ENCODE data around the gene RNF114.
"Not testable (repeated sequence)": the region's sequence is repeated elsewhere in the genome, so short reads cannot be mapped to it uniquely, and the experiment has no call there.

Gene RNF114, protein sequence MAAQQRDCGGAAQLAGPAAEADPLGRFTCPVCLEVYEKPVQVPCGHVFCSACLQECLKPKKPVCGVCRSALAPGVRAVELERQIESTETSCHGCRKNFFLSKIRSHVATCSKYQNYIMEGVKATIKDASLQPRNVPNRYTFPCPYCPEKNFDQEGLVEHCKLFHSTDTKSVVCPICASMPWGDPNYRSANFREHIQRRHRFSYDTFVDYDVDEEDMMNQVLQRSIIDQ

DNA sequence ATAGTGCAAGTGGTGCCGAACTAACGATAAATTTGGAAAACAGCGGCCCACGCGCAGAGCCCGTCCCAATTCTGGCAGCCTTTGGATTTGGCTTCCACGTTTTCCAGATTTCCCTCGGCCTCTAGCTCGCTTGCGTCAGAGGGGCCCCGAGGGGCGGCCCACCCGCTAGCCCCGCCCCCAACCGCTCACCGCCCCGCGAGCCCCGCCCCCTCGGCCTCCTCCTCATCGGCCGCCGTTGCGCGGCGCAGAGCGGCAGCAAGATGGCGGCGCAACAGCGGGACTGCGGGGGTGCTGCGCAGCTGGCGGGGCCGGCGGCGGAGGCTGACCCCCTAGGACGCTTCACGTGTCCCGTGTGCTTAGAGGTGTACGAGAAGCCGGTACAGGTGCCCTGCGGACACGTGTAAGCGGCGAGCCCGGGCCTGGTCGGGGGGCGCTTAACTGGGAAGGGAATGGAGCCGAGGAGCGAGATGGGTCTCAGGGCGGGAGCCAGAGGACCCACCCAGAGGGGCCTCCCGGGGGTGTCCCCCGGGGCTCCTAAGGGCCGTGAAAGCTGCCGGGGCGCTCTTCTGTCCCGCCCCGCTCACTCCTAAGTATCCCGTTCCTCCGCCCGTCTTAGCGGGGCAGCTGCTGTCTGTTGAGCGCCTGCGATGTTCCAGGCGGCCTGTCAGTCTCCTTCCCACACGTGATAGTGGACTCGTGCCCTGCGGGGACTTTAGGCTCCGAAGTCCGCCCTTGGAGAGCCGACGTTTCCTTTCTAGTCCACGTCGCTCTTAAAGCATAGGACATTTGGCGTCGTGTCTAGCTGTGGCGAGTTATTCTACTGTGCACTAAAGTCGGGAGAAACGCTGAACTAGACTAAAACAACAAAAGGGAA lies at the start of gene RNF114:
Gene RNF114 (plus strand): TSS at position 245 of the 874 bp plus-strand sequence. CDS start 16 bp downstream, at position 261.
- DNase-seq: peak; percentile 64

DNA sequence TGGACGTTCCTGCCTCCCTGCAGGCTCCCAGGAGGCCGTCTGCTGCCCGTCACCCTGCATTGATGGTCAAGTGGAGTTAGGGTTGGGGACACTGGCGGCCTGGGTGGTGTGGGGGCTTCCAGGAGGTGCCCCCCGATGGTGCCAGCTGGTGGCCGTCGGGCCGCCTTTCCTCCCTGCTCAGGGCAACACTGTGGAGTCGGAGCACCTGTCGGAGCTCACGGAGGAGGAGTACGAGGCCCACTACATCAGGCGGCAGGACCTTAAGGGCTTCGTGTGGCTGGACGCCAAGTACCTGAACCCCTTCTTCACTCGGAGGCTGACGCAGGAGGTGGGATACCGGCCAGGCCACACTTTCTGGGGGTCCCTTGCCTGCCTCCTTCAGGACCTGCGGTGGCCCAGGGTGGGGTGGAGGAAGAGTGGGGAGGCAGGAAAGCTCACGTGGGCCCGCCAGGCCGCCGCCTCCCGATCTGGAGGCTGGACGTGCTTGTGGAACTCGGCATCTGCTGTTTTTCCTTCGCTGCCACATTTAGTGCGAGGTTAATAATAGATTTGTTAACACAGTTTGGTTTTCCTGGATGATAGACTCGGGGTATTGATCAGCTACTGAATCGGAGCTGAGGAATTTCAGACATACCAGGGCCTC lies 49.5 kb upstream of the RNF114 start:
- DNase-seq: no peak

- no peak for DNase-seq
Observed at GRCh38 chr20:49887251-49888211, 48.7 kb upstream of the RNF114 start.

DNA sequence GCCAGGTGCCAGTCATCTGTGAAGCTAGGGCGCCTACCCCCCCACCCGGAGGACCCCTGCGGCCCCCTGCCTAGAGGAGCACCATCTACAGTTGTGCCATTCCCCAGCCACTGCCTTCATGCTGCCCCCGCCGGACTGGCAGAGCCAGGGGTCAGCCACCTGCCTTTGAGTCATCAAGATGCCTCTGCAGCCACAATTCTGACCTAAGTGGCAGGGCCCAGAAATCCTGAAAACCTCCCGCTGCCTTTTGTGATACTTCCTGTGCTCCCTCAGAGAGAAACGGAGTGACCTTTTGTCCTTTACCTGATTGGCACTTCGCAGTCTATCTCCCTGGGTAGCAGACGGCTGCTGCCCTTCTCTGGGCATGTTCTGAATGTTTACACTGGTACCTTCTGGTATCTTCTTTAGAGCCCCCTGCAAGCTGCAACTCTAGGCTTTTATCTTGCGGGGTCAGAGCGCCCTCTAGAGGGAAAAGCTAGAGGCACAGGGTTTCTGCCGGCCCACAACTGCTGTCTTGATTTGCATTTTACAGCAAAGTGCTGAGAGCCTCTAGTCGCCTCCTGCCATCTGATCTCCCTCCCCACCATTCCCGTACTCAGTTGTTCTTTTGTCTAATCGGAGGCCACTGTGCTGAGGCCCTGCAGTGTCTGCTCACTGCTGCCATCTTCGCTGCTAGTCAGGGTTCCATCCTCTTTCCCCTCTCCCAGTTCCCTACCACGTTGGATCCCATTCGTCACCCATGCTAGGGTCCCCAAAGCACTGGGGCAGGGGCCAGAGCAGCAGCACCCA lies 47.8 kb upstream of the RNF114 start:
- DNase-seq: peak; percentile 24

- DNase-seq: no peak
Observed at GRCh38 chr20:49889001-49889934, 46.9 kb upstream of the RNF114 start.

DNA sequence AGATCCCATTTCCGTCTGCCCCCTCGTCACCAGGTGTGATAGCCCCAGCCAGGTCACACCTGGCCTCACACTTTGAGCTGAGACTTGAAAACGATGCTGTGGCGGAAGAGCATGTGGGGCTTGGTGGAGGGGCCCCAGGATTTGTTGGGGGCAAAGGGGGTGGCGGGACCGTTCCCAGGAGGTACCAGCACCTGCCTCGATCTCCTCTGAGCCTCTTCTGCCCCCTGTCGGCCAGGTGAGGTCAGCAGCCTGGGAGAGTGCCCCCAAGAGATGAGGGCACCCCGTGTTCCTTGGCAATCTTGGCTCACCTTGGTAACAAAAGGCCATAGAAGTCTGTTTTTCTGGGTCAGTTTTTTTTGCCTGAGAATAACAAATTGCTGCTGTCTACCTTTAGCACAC lies 46.3 kb upstream of the RNF114 start:
- no peak for DNase-seq

DNA sequence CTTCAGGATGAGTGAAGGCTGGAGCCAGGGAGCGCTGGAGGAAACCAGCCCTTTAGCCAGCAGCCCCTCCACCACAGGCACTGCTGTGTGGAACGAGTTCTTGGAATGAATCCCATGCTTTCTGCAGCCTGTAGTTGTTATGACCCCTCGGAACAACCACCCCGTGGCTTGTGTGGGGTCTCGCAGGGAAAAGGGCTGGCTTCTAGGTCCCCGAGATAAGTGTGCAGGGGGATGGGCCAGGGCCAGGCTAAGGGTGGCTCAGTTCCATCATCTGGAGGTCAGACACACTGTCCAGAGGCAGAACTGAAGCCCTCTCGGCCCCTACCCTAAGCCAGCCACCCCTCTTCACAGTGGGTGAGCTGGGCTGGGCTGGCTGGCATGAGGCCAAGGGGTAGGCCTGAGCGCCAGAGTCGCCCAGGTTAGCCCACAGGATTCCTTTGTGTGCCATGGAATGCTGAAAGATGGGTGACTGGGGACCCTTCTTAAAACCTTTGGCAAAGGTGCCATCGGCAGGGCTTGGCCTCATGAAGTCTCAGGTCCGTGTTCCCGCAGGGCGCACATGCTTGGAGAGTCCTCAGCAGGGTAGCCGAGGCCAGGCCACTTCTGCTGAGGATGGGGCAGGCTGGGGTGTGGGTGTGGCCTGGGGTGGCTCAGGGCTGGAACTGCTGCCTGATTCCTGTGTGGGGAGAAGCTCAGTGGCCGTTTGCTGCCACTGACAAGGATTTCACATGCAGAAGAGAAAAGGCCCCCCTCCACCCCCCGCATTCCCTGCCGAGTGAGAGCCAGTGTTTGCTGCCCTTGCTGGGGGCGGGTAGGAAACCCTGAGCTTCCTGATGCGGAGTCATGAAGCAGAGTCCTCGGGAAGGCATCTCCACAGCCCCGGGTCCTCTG lies 45.5 kb upstream of the RNF114 start:
- DNase-seq: no peak

- no peak for DNase-seq
Observed at GRCh38 chr20:49891476-49892110, 44.6 kb upstream of the RNF114 start.

GRCh38 chr20:49892260-49892659 lies 43.9 kb upstream of the RNF114 start:
- DNase-seq: no peak

GRCh38 chr20:49892817-49893216 lies 43.4 kb upstream of the RNF114 start:
- no peak for DNase-seq

GRCh38 chr20:49893242-49894072 lies 42.7 kb upstream of the RNF114 start:
- DNase-seq: no peak

DNA sequence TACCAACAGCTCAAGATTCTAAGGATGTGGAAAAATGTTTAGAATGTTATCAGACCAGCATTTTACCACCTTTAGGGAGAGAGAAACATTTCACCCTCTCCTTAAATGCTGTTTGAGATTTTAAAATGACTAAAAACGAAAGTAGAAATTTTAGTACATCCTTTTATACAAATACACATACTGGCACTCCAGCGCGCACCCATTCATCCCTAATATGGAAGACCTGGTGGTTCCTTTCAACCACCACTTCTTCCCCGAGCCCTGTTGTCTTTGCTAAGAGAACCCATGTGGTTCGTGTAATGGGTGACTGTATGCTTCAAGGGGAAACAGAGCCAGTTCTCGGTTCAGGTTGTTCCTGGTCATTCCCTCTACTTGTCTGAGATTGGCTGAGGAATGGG lies 42.1 kb upstream of the RNF114 start:
- DNase-seq: no peak

GRCh38 chr20:49895474-49896093 lies 40.6 kb upstream of the RNF114 start:
- DNase-seq: not testable (repeated sequence)

- DNase-seq: no peak
Observed at GRCh38 chr20:49896204-49896603, 40.0 kb upstream of the RNF114 start.

DNA sequence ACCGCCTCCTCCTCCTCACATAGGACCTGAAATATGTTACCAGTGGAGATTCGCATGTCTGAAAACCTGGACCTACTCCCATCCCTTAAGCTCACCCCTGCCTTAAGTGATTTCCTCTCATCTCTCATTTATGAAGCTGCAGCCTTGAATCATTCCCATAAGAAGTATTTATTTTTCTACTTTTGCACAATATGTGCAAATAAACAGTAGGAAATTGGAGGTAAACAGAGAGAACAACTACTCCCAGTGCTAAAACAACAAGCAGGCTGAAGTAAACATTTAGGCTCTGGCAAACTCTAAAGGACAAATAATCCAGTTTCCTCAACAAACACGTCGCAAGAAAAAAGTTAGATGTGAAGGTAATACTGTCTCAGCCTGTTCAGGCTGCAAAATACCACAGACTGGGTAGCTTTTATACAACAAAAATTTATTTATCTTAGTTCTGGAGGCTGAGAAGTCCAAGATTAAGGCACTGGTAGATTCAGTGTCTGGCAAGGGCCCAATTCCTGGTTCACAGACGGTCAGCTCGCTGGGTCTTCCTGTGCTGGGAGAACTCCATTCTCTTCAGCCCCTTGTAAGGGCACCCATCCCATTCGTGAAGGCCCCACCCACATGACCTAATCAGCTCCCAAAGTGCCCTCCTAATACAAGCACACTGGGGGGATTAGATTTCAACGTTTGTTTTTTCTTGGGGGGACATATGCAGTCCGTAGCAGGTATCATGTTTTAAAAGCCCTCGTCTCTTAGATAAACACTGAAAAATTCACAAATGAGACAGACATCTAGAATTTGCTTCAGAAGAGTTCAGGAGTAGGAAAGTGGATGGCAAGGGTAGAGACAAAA lies 36.4 kb upstream of the RNF114 start:
- DNase-seq: no peak

DNA sequence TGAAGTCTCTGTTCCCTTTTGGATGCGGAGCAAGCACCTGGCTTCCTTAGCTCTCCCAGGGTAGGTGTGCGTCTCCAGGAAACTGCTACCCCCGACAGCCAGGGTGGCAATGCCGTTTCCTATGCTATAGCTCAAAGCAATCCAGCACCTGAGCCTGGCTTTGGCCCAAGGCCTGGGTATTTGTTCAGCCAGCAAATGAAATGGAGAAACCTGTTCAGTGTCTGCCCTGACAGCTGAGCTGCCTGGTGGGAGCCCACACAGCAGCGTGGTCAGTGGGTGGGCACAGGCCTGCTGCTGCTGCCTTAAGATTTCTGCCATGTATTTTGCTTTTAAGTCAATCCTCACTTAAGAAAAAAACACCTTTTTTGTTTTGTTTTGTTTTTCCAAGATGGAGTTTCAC lies 34.6 kb upstream of the RNF114 start:
- DNase-seq: no peak
